HG02610 (cell line): ENCODE results near the gene BSN.
A peak's percentile ranks its signal among the peaks of the same experiment; 100 is the strongest.
"Not testable (repeated sequence)": the region's sequence is repeated elsewhere in the genome, so short reads cannot be mapped to it uniquely, and the experiment has no call there.

Experiments used
- ATAC-seq: cut with Tn5 transposase; IDR thresholded peaks from one replicate; pipeline ENCODE4 v1.9.1; 2021; ENCODE audit warnings: mild to moderate bottlenecking, moderate library complexity; ENCODE audit not compliant: unreplicated experiment

The BSN gene

GRCh38 chr3:49535971-49536874 lies 18.1 kb upstream of the BSN start:
- ATAC-seq = no peak

GRCh38 chr3:49536875-49537533 lies 17.3 kb upstream of the BSN start:
- ATAC-seq = no peak

DNA sequence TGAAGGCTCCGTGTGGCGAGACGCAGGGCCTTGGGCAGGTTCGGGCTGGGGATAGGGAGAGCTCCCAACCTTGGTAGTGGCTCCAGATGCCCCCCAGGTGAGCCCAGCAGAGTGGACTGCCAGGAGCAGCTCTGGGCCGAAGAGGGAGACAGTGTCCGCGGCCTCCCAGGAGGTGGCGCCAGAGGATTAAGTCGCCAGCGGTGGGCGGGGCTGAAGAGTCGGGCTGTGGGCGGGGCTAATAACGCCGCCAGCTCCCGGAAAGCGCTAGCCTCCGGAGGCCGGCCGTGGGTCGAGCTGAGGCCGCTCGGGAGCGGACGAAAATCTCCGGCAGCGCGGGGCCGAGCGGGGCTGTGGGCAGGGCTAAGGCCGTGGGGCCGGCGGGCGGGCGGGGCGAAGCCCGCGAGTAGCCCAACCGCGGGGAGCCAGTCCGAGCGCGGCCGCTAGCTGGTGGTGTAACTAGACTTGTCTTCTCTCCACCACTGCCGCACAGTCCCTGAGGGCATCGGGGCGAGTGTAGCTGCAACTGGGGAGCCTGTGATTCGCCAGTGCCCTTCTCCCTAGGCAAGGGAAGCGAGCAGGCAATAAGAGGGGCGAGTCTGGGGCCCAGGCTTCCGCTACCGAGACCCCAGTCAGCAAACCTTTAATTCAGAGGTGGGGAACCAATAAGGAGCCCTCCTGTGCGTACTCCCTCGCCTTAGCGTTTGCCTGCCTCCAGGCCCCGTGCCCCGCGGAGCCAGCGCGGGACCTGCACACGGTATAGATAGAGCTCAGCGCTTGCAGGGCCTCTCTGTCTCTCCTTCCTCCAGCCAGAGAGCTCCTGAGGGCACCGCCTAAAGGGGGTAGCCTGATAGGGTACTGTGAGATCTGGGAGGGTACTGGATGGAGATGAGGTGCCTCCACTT lies 14.4 kb upstream of the BSN start:
- ATAC-seq = peak; percentile 86

GRCh38 chr3:49552087-49552486 lies 2.2 kb upstream of the BSN start:
- ATAC-seq = no peak

DNA sequence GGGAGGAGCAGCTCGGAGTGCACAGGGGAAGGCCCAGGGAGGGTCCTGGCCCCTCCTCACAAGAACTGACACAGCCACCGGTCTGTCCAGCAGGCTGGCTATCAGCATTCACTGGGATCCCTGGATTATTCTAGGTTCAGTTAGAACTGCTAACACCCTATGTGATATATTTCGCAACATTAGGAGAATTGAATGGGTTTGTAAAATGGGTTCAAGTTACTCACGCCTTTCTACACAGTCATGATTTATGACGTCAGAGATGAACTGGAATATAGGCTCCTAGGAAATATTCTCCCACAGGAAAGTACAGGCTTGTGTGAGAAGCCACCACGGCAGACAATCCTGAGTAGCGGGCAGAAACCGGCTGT lies 969 bp upstream of the BSN start:
- ATAC-seq = no peak

DNA sequence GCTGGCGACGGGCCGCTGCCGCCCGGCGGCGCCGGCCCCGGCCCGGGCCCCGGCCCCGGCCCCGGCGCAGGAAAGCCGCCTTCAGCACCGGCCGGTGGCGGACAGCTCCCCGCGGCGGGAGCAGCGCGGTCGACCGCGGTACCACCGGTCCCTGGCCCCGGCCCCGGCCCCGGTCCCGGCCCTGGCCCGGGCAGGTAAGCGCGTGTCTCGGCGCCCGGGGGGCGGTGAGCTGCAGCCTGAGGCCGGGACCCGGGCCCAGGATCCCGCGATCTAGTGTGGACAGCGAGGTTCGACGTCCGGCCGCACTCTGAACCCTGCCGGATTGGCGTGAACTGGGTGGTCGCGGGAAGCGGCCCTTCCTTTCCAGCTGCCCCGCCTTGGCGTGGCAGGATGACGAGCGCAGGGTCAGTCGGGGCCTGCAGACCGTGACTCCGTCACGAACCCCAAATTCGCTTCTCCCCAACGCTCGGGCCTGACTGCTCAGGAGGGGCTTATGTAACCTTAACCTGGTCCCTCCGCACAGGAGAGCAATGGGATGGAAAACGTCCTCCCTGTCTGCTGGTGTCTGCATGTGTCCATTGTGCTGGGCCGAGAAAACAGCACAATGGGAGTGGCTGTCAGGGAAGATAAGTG lies 472 bp downstream of the BSN start:
- peak; percentile 46 for ATAC-seq

GRCh38 chr3:49556500-49557275 lies 2.4 kb downstream of the BSN start:
- no peak for ATAC-seq

GRCh38 chr3:49563040-49563578 lies 8.8 kb downstream of the BSN start:
- no peak for ATAC-seq

DNA sequence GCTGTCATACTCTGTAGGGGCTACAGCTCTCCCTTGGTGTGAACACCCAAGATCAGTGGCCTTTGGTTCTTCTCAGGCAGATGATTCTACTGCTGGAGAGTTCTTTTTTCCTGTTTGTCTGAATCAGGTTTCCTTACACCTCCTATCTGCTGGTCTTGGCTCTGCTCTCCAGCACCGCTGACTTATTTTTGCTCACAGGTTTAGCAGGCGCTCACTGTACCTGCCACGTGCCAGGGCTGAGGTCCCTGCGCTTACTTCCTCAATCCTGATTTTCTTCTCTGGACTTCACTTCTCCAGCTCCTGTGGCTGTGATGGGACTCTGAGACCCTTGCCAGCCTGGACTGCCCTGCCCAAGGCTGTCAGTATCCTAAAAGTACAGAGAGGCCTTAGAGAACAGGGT lies 9.5 kb downstream of the BSN start:
- no peak for ATAC-seq

DNA sequence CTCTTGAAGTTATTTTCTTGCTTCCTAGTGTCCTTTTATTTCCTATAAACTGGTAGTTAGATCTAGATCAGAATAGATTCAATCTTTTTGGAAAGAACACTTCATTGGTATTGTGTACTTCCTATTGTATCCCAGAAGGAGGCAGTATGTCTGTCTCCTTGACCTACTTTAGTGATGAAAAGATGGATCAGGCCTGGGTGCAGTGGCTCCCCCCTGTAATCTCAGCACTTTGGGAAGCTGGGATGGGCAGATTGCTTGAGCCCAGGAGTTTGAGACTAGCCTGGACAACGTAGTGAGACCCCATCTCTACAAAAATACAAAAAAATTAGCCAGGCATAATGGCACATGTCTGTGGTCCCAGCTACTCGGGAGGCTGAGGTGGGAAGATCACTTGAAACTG lies 12.0 kb downstream of the BSN start:
- no peak for ATAC-seq

- no peak for ATAC-seq
Measured at GRCh38 chr3:49567406-49567805, 13.1 kb downstream of the BSN start.

DNA sequence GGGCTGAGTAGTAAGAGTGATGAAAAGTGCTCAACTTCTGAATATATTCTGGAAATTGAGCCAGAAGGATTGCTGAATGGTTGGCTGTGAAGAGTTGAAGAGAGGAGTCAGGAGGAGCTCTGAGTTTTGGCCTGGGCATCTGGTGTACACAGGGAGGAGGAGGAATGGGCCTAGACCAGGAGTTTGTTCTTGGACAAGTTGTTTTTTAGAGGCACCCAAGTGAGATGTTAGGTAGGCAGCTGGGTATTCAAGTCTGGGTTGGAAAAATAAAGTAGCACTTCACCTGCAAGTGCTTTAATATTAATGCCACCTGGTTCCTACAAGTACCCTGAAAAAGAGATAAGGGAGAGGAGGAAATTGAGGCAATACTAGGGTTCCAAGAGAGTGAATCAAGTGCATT lies 14.7 kb downstream of the BSN start:
- no peak for ATAC-seq

- ATAC-seq = no peak
Measured at GRCh38 chr3:49570028-49570654, 15.9 kb downstream of the BSN start.

GRCh38 chr3:49582177-49582576 lies 27.9 kb downstream of the BSN start:
- no peak for ATAC-seq

DNA sequence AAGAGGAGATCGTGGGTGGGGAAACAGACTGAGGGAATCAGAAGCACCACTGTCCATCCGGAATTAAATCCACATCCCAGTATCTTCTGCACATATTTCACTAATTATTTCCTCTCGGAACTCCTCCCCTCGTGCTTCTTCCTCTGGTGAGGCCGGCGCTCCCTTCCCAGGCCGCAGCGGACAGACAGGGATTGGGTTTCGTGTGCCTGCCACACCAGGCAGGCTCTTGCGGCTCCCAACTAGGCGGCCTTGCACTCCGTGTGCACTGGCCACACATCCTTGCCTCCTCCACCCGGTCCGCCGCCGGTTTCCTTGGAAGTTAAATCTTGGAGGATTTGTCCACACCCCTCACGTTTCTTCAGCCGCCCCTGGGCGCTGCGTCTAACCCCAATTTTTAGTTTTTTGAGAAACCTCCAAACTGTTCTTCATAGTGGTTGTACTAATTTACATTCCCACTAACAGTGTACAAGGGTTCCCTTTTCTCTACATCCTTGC lies 31.0 kb downstream of the BSN start:
- ATAC-seq = not testable (repeated sequence)

- ATAC-seq = no peak
Measured at GRCh38 chr3:49591615-49592014, 37.3 kb downstream of the BSN start.

- ATAC-seq = no peak
Measured at GRCh38 chr3:49593041-49593440, 38.8 kb downstream of the BSN start.

DNA sequence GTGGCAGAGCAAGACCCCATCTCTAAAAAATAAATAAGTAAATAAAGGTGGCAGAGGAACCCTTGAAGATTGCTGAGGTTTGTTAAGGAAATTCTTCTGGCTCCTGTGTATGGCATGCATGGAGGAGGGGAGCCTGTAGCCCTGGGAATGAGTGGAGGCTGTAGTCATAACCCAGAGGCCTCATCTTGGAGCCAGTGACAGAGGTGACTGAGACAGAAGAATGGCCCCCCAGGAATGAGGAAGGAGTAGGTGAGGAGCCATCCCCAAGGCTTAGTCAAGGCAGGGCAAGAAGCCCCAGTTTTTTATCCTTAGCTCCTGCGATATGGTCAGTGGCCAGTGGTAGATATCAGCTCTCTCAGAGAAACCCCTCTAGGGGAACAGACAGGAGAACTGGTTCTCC lies 46.5 kb downstream of the BSN start:
- no peak for ATAC-seq

GRCh38 chr3:49601358-49602048 lies 47.2 kb downstream of the BSN start:
- no peak for ATAC-seq
